Activated T-helper 1 cell treated with Interleukin-2 at 50 U/mL for 16 hours (primary cell): Measurements from ENCODE around the gene DENND4A.
A peak's percentile ranks its signal among the peaks of the same experiment; 100 is the strongest.

Experiments used
- DNase-seq: peaks from one replicate; pipeline ENCODE4 v3.0.0-alpha.2; 2020; ENCODE audit warnings: low read depth

The DENND4A gene

GRCh38 chr15:65792138-65792987, at the start of gene DENND4A:
Gene DENND4A, minus strand, starts transcription at chr15:65792293. Its CDS starts 35,843 bp downstream, at chr15:65756450.
- peak; percentile 98 for DNase-seq

- DNase-seq: no peak
These were observed 49.2 kb upstream of the DENND4A start for GRCh38 chr15:65841121-65841930.

DNA sequence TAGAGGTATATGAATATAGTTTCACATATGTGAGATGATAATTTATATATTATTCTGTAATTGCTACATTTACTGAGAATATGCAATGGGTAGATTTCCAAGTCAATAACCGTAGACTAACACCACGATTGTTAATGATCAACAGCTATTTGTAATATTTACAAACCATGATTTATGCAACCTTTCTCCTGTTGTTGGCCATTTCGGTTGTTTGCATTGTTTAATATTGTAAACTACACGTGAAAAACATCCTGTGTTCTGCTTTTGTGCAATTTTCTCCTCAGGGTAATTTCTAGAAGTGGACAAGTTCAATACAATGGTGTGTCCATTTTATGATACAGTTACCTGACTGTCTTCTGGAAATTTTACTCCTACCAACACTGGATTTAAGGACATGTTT, 47.9 kb upstream of the DENND4A start:
- DNase-seq: no peak

DNA sequence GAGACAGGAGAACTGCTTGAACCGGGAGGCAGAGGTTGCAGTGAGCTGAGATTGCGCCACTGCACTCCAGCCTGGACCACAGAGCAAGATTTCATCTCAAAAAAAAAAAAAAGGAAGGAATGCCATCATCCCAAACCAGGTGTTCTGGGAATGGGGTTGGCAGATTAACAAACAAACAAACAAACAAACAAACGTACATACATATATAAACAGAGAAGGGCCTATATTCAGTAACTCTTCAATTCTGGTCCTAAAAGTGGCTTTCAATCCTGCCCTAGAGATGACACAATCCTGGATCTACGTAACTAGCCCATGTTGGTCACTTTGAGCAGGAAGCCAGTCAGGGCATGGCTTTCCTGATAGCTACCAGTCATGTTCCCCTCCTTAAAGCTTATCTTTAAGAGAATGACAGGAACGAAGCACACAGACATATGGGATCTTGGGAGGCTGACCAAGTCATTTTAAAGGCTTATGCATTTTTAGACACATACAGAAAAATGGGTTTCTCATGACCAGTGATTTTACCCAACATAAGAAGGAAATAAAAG, 47.3 kb upstream of the DENND4A start:
- no peak for DNase-seq

GRCh38 chr15:65837301-65838294, 45.5 kb upstream of the DENND4A start:
- no peak for DNase-seq

DNA sequence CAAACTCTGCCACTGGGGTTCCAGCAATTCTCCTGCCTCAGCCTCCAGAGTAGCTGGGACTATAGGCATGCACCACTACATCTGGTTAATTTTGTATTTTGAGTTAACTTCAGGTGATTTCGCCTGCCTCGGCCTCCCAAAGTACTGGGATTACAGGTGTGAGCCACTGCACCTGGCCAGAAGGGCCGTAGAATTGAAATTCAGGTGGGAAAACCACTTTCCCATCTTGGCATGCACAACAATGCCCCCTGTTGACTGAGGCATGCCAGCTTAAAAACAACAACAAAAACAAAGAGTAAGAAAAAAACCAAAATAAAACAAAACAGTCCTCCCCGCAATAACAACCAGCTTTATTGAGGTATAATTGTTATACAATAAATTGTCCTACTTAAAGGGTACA, 44.6 kb upstream of the DENND4A start:
- DNase-seq: no peak

GRCh38 chr15:65835447-65835846, 43.4 kb upstream of the DENND4A start:
- DNase-seq: no peak

DNA sequence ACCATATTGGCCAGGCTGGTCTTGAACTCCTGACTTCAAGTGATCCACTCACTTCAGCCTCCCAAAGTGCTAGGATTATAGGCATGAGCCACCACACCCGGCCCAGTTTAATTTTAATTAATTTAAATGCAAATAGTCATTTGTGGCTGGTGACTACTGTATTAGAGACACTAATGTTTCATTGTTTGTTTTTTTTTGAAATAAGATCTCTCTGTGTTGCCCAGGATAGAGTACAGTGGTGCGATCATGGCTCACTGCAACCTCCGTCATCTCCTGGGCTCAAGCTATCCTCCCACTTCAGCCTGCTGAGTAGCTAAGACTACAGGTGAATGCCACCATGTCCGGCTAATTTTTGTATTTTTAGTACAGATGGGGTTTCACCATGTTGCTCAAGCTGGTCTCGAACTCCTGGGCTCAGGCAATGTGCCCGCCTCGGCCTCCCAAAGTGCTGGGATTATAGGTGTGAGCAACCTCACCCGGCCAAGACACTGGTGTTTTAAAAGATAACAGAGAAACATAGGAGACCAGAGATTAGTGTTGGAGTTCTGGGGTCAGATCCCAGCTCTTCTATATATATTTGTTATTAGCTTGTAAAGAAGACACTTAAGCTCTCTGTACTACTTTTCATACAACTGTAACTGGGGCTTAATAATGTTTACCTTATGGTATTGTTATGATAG, 42.6 kb upstream of the DENND4A start:
- DNase-seq: no peak

DNA sequence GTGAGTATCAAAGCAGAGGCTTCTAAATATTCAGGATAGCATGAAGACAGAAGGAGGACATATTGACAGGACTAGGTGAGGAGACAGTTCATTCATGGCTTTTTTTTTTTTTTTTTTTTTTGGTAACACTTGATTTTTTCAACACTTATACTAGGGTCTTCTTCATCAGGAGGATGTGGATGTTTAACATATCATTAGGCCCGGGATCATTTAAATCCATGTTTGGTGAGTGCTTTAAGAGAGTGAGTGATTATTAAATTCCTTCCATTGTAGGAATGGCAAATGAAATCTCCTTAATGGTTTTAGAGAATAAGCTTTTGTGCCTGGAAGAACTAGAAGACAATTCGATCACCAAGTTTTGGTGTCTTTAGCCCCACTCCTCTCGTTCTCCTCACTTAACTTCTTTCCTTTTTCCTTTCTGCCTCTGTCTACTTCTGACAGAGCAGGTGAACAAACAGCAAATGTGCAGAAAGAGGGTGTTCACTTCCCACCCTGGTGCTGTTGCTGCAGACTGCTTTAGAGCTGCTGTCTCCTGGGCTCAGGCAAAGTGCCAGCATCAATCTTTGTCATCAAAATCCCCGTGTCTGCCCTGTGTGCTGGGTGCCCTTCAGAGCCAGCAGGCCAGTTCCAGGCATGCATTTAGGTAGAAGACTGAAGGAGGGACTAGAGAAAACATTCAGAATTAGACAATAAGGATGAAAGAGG, 41.6 kb upstream of the DENND4A start:
- DNase-seq: no peak

DNA sequence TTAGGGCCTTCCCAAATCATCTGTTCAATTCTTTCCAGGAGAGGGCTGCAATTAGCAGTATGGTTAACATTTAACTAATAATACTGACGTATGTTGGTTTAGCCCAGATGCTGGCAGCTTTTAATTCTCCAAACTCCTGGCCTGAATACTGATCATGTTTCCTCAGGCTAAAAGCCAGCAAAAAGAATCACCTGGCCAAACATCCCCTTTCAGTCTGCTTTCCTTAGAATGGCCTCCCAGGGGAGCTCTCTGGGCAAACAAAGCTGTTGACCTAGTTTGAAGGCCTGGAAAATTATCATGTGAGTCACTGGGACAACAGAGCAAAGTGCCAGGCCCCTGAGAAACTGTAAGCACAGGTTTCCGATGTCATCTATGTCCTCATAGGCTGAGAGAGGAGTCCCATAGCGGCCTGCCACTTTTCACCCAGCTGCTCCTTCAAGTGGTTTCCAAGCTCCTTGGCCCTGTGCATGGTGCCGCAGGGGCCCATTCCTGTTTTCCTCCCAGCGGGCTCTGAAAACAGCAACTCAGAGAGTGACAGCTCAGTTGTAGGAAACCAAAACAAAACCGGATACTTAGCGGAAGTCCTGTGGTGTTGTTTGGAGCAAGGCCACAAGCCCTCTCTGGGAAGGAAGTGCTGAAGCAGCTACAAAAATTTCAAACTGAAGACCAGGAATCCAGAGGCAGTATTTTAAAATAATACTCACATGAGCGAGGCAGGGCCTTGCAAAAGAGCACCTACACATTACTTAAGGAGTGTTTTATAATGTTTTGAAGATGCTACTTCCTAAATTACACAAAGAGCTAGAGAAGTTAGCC, 40.7 kb upstream of the DENND4A start:
- DNase-seq: peak; percentile 37

DNA sequence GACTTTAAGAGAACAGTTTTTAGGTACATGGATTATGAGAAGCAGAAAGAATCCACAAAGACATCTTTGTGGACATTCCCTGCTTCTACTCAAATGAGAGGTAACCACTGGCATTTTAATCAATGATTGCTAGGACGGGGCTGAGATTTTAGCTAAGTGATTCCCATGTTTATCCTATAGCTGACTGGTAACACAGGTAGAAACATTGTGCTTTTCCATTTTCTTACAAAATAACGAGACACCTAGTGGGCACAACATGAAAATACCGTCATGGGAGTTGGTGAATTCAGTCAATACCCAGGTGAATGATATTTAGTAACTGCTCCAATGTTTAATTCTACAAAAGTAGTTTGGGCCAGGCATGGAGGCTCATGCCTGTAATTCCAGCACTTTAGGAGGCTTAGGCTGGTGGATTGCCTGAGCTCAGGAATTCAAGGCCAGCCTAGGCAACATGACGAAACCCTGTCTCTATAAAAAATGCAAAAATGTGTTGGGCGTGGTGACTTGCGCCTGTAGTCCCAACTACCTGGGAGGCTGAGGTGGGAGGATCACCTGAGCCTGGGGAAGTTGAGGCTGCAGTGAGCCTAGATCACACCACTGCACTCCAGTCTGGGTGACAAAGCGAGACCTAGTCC, 37.2 kb upstream of the DENND4A start:
- no peak for DNase-seq

GRCh38 chr15:65828585-65828984, 36.5 kb upstream of the DENND4A start:
- DNase-seq: no peak

- no peak for DNase-seq
These were observed 35.0 kb upstream of the DENND4A start for GRCh38 chr15:65827065-65827464.

DNA sequence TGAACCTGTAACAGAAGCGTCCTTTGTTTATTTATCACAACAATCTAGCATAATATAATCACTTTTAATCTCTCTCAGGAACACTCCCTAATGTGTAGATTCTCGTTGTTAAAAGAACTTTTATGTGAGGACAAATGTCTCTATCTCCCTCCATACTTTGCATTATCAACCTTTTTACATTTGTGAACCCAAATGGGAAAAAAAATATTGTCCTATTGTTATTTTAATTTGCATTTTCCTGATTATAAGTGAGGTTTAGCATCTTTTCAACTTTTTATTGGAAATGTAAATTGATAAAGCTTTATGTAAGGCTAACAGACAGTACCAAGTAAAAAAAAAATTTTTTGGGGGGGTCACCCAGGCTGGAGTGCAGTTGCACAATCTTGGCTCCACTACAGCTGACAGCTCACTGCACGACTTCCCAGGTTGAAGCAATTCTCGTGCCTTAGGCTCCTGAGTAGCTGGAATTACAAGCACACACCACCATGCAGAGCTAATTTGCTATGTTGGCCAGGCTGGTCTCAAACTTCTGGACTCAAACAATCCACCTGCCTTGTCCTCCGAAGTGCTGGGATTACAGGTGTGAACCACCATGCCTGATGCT, 33.0 kb upstream of the DENND4A start:
- DNase-seq: no peak

- no peak for DNase-seq
These were observed 32.1 kb upstream of the DENND4A start for GRCh38 chr15:65824031-65824743.

DNA sequence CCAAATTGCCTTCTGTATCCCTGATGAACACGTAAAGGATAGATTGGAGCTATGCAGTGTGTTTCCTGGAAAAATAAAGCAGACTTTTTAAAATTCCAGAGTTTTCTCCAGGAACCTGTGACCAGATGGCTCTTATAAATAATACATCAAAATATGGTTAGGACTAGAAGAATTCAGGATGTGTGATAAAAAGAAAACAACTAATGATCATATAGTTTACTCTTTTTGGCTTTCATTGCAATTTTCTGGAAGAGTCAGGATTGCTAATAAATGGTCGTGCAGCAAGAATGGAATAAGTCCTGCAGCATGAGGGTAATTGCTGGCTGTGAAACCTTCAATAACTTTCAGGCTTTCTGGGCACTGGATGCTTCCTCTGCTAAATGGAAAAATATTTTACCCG, 30.2 kb upstream of the DENND4A start:
- no peak for DNase-seq

GRCh38 chr15:65821070-65821469, 29.0 kb upstream of the DENND4A start:
- DNase-seq: no peak

- DNase-seq: no peak
These were observed 27.5 kb upstream of the DENND4A start for GRCh38 chr15:65819563-65819960.
